ENCODE measurements around the gene SPARCL1.
"Not testable (repeated sequence)": the region's sequence is repeated elsewhere in the genome, so short reads cannot be mapped to it uniquely, and the experiment has no call there.

Gene SPARCL1

DNA sequence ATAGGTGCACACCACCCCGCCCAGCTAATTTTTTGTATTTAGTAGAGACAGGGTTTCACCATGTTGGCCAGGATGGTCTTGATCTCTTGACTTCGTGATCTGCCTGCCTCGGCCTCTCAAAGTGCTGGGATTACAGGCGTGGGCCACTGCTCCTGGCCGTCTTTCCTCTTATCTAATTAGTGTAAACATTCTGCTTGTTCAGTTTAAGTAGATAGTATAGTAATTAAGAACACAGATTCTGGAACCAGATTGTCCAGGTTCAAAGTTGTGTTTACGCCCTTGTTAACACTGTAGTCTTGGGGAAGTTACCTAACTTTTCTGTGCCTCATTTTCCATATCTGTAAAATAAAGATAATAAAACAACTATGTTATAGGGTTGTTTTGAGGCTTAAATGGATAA is 82.8 kb downstream of the SPARCL1 start:
- DNase-seq (ENCODE audit: low read depth in 2 of 2): not testable (repeated sequence)

DNA sequence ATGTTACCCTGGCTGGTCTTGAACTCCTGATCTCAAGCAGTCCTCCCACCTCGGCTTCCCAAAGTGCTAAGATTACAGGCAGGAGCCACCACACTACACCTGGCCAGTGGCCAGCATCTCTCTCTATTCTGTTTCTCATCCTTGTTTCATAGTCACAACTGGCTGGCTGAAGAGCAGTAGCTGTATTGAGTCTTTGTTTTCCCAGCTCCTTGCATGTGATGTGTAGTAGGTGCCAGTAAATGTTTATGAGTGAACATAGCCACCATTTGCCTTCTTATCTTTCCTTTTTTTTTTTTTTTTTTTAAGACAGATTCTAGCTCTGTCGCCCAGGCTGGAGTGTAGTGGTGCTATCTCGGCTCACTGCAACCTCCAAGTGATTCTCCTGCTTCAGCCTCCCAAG is 83.2 kb downstream of the SPARCL1 start:
- DNase-seq (ENCODE audit: low read depth in 2 of 2): no peak

DNA sequence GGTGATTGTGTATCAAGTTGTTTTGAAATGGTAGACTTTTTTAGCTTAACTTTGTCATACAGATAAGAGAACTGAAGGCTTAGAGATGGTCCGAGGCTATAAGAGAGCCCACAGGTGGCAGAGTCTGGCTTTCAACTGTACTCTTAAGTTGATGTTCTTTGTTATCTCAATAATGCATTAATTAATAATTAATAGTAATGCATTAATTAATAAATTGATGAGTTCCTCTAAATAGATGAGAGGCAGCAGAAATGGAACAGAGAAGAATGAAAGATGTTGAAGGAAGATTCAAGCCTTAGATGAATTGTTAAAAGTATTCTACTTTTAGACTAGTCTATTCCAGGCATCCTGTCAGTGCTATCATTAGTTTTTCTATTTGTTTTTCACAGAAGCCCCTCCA is 84.4 kb downstream of the SPARCL1 start:
- no peak for DNase-seq (ENCODE audit: low read depth in 2 of 2)

DNA sequence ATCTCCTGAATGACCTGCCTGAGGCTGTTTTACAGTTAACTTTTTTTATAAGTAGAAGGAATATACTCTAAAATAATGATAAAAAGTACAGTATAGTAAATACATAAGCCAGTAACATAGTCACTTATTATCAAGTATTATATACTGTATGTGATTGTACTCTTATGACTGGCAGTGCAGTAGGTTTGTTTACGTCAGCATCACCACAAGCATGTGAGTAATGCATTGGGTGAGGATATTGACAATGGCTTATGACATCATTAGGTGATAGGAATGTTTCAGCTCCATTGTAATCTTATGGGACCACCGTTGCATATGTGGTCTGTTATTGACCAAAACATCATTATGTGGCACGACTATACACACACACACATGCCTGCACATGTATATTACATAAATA is 86.3 kb downstream of the SPARCL1 start:
- DNase-seq (ENCODE audit: low read depth in 2 of 2): no peak

DNA sequence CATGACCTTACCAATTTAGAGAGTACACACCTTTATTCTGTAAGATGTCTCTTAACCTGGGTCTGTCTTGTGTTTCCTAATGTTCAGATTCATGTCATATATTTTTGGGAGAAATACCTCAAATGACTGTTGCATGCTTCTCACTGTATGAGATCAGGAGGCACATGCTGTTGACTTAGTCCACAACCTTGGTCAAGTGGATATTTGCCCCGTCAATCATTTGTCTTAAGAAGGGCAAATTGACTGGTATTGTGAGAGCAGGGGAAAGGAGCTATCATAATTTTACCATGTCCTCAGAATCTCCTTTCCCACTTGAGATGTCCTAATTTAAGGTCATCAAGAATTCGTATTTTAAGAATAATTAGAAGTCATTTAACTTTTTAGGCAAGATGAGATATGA is 95.8 kb downstream of the SPARCL1 start:
- no peak for DNase-seq (ENCODE audit: low read depth in 2 of 2)

DNA sequence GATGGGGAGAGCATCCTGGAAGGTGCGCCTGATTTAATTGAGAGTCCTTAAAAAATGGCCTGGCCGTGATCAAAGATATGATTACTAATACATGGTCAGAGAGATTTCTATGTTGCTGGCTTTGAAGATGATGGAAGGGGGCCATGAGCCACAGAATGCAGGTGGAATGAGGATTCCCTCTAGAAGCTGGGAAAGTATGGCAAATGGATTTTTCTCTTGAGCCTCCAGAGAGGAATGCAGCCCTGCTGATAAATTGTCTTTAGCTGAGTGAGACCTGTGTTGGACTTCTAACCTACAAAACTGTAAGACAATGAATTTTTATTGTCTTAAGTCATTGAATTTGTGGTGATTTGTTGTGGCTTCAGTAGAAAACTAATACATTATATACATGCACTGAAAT is 99.1 kb downstream of the SPARCL1 start:
- no peak for DNase-seq (ENCODE audit: low read depth in 2 of 2)

DNA sequence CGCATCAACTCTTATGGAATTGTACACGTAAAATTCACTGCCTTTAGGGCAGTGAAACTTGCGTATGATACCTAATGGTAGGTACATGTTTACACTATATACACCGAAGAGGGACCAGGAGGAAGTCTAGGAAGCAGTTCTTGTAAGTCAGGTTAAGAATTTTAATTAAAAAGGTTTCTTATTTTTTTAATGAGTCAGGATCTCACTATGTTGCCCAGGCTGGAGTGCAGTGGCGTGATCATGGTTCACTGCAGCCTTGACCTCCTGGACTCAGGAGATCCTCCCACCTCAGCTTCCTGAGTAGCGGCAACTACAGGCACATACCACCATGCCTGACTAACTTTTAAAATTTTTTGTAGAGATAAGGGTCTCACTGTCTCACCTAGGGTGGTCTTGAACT is 100.2 kb downstream of the SPARCL1 start:
- no peak for DNase-seq (ENCODE audit: low read depth in 2 of 2)

DNA sequence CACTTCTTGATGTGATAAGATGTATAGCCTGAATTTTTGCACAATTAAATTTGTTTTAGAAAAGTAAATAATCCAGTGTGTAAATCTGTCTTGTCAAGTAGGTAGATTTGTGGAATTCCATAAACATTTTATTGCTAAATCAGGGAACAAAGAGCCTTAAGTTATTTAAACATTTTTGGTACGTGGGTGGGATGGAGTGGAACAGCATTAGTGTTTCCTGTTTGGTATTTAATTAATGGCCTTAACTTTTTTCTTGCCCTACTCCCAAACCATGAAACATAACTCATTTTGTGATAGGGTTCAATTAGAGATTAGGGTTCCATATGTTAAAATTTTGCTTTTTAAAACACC is 101.7 kb downstream of the SPARCL1 start:
- DNase-seq (ENCODE audit: low read depth in 2 of 2): no peak

DNA sequence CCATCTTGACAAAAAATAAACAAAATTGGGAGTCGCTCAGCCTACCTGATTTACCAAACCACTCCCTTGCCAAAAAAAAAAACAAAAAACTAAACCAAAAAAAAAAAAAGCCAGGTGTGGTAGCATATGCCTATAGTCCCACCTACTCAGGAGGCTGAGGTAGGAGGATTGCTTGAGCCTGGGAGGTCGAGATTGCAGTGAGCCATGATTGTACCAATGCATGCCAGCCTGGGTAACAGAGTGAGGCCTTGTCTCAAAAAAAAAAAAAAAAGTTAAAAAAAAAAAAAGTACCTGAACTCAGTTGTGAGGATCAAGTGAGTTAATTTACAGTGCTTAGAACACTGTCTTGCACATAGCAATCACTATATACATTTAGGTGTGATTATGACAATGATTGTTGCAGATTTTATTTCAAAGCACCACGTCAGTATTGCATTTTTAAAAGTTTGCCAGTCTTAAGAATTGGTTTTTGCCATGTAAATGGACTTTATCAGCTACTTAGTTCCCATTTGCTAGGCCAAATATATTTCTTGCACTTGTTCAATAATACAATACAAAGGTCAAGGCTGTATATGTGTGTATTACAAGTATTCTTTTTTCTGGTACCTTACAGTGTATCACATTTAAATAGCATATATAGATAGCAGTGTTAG is 102.2 kb downstream of the SPARCL1 start:
- DNase-seq (ENCODE audit: low read depth in 2 of 2): no peak

DNA sequence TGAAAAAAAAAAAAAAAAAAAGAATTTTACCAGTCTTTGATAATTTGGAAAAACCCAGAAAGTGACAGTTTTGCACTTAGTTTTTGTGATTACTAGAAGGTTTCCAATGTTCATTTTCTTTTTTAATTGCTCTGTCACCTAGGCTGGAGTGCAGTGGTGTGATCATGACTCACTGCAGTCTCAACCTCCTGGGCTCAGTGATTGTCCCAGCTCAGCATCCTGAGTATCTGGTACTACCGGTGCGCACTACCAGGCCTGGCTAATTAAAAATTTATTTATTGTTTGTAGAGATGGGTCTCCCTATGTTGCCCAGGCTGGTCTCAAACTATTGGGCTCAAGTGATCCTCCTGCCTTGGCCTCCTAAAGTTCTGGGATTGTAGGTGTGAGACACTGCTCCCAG is 103.5 kb downstream of the SPARCL1 start:
- DNase-seq (ENCODE audit: low read depth in 2 of 2): no peak

DNA sequence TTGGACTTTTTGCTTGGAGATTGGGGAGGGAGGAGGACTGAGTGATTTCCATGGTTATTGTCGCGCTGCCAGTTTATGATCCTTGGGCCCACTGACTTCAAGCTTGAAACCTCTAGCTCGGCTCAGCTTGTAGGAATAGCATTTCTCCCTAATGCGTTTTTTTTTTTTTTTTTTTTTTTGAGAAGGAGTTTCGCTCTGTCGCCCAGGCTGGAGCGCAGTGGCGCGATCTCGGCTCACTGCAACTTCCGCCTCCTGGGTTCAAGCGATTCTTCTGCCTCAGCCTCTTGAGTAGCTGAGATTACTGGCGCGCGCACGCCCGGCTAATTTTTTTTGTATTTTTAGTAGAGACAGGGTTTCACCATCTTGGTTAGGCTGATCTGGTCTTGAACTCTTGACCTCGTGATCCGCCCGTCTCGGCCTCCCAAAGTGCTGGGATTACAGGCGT is 105.1 kb downstream of the SPARCL1 start:
- not testable (repeated sequence) for DNase-seq (ENCODE audit: low read depth in 2 of 2)

Measured in fibroblast of skin of left biceps (primary cell).